T1000 (cell line): Measurements from ENCODE around the gene SHISA9.
"Not testable (repeated sequence)": the region's sequence is repeated elsewhere in the genome, so short reads cannot be mapped to it uniquely, and the experiment has no call there.

Source experiments
- DNase-seq: peaks from one replicate; lab custom pipeline; 2025; ENCODE audit warnings: mixed read lengths; lab: John Stamatoyannopoulos, UW

The SHISA9 gene

GRCh38 chr16:12901597-12902461 is at the start of gene SHISA9:
Gene SHISA9, plus strand, starts transcription at chr16:12901598.
- DNase-seq, result no peak

GRCh38 chr16:12853972-12854371 is 47.4 kb upstream of the SHISA9 start:
- DNase-seq, result no peak

GRCh38 chr16:12857435-12857834 is 44.0 kb upstream of the SHISA9 start:
- not testable (repeated sequence) for DNase-seq

GRCh38 chr16:12862327-12862726 is 39.1 kb upstream of the SHISA9 start:
- DNase-seq, result no peak

- DNase-seq, result no peak
Observed at GRCh38 chr16:12862941-12863340, 38.5 kb upstream of the SHISA9 start.

GRCh38 chr16:12866981-12867551 is 34.3 kb upstream of the SHISA9 start:
- no peak for DNase-seq

- no peak for DNase-seq
Observed at GRCh38 chr16:12868169-12868568, 33.2 kb upstream of the SHISA9 start.

- DNase-seq, result no peak
Observed at GRCh38 chr16:12868788-12869187, 32.6 kb upstream of the SHISA9 start.

GRCh38 chr16:12869698-12870427 is 31.5 kb upstream of the SHISA9 start:
- DNase-seq, result no peak

- DNase-seq, result no peak
Observed at GRCh38 chr16:12871784-12872183, 29.6 kb upstream of the SHISA9 start.

- DNase-seq, result no peak
Observed at GRCh38 chr16:12874186-12874585, 27.2 kb upstream of the SHISA9 start.

- no peak for DNase-seq
Observed at GRCh38 chr16:12876778-12877177, 24.6 kb upstream of the SHISA9 start.

GRCh38 chr16:12878973-12879372 is 22.4 kb upstream of the SHISA9 start:
- DNase-seq, result no peak

- DNase-seq, result no peak
Observed at GRCh38 chr16:12879812-12880211, 21.6 kb upstream of the SHISA9 start.

GRCh38 chr16:12881182-12881581 is 20.2 kb upstream of the SHISA9 start:
- DNase-seq, result no peak

- DNase-seq, result no peak
Observed at GRCh38 chr16:12881740-12882139, 19.7 kb upstream of the SHISA9 start.

GRCh38 chr16:12885742-12886141 is 15.7 kb upstream of the SHISA9 start:
- no peak for DNase-seq

- no peak for DNase-seq
Observed at GRCh38 chr16:12891836-12892235, 9.6 kb upstream of the SHISA9 start.

GRCh38 chr16:12893050-12893750 is 8.2 kb upstream of the SHISA9 start:
- no peak for DNase-seq

GRCh38 chr16:12896562-12896961 is 4.8 kb upstream of the SHISA9 start:
- DNase-seq, result no peak

- DNase-seq, result no peak
Observed at GRCh38 chr16:12898551-12898950, 2.8 kb upstream of the SHISA9 start.

- DNase-seq, result no peak
Observed at GRCh38 chr16:12899529-12900143, 1.8 kb upstream of the SHISA9 start.
